GM23338 (cell line): Measurements from ENCODE around the gene IZUMO2.

Experiments used
- EZH2 ChIP-seq: fragments of 200-600 bp; sonication (generic); IDR thresholded peaks from one replicate; pipeline ENCODE4 v1.8.0; 2017; ENCODE audit warnings: antibody characterized with exemption, mild to moderate bottlenecking, low read depth; ENCODE audit not compliant: unreplicated experiment
- EZH2phosphoT487 ChIP-seq: fragments of 200-600 bp; sonication (generic); IDR thresholded peaks from one replicate; pipeline ENCODE4 v1.8.1; 2018; ENCODE audit warnings: antibody characterized with exemption; ENCODE audit not compliant: unreplicated experiment
- JUNB ChIP-seq: IDR thresholded peaks from one replicate; pipeline ENCODE4 v1.6.1; 2016; ENCODE audit warnings: antibody characterized with exemption; ENCODE audit not compliant: unreplicated experiment
- POLR2AphosphoS5 ChIP-seq: IDR thresholded peaks from 2 replicates; pipeline ENCODE4 v1.6.1; 2016; ENCODE audit warnings: antibody characterized with exemption, low read depth
- STAT1 ChIP-seq: IDR thresholded peaks from one replicate; pipeline ENCODE4 v1.6.1; 2016; ENCODE audit warnings: antibody characterized with exemption; ENCODE audit not compliant: unreplicated experiment
- TF ChIP-seq, protein P1 (sequence below), 2 experiments: fragments of 200-600 bp in 1 of 2; sonication (generic) in 1 of 2; conservative IDR thresholded peaks; 2 replicates each; pipeline versions ENCODE4 v1.5.1 to v1.6.1; 2016 to 2017; ENCODE audit warnings: antibody characterized with exemption in 2 of 2, low read depth in 2 of 2, mild to moderate bottlenecking in 2 of 2, moderate library complexity in 1 of 2
- TF ChIP-seq, protein P2 (sequence below): IDR thresholded peaks from one replicate; pipeline ENCODE4 v1.6.1; 2018; ENCODE audit warnings: antibody characterized with exemption; ENCODE audit not compliant: unreplicated experiment

DNA sequence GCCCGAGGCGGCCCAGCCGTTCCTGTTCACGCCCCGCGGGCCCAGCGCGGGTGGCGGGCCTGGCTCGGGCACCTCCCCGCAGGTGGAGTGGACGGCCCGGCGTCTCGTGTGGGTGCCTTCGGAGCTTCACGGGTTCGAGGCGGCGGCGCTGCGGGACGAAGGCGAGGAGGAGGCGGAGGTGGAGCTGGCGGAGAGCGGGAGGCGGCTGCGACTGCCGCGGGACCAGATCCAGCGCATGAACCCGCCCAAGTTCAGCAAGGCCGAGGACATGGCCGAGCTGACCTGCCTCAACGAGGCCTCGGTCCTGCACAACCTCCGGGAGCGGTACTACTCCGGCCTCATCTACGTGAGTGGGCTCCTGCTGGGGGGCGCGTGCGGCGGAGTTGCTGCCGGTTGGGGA lies 47.3 kb upstream of the IZUMO2 start:
- no peak for TF ChIP-seq EZH2
- TF ChIP-seq, protein P1, sequence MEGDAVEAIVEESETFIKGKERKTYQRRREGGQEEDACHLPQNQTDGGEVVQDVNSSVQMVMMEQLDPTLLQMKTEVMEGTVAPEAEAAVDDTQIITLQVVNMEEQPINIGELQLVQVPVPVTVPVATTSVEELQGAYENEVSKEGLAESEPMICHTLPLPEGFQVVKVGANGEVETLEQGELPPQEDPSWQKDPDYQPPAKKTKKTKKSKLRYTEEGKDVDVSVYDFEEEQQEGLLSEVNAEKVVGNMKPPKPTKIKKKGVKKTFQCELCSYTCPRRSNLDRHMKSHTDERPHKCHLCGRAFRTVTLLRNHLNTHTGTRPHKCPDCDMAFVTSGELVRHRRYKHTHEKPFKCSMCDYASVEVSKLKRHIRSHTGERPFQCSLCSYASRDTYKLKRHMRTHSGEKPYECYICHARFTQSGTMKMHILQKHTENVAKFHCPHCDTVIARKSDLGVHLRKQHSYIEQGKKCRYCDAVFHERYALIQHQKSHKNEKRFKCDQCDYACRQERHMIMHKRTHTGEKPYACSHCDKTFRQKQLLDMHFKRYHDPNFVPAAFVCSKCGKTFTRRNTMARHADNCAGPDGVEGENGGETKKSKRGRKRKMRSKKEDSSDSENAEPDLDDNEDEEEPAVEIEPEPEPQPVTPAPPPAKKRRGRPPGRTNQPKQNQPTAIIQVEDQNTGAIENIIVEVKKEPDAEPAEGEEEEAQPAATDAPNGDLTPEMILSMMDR (conservative IDR thresholded peaks at IDR 0.05; ENCODE audit: low read depth in 2 of 2): no peak
- TF ChIP-seq POLR2AphosphoS5: no peak
- TF ChIP-seq, protein P2, sequence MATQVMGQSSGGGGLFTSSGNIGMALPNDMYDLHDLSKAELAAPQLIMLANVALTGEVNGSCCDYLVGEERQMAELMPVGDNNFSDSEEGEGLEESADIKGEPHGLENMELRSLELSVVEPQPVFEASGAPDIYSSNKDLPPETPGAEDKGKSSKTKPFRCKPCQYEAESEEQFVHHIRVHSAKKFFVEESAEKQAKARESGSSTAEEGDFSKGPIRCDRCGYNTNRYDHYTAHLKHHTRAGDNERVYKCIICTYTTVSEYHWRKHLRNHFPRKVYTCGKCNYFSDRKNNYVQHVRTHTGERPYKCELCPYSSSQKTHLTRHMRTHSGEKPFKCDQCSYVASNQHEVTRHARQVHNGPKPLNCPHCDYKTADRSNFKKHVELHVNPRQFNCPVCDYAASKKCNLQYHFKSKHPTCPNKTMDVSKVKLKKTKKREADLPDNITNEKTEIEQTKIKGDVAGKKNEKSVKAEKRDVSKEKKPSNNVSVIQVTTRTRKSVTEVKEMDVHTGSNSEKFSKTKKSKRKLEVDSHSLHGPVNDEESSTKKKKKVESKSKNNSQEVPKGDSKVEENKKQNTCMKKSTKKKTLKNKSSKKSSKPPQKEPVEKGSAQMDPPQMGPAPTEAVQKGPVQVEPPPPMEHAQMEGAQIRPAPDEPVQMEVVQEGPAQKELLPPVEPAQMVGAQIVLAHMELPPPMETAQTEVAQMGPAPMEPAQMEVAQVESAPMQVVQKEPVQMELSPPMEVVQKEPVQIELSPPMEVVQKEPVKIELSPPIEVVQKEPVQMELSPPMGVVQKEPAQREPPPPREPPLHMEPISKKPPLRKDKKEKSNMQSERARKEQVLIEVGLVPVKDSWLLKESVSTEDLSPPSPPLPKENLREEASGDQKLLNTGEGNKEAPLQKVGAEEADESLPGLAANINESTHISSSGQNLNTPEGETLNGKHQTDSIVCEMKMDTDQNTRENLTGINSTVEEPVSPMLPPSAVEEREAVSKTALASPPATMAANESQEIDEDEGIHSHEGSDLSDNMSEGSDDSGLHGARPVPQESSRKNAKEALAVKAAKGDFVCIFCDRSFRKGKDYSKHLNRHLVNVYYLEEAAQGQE: no peak
- TF ChIP-seq JUNB: no peak
- TF ChIP-seq STAT1: no peak
- TF ChIP-seq EZH2phosphoT487: no peak
